Activated naive CD4-positive, alpha-beta T cell treated with anti-CD3 and anti-CD28 coated beads, Interleukin-2, amount 50 U/mL, for 24 hours (primary cell): ENCODE data around the gene CH25H.

Experiments
- H3K27ac Mint-ChIP-seq: one replicate; pipeline ENCODE4 v1.8.0; 2021; ENCODE audit warnings: mild to moderate bottlenecking, mixed read lengths
- H3K27me3 Mint-ChIP-seq: one replicate; pipeline ENCODE4 v1.8.0; 2021; ENCODE audit warnings: mixed read lengths
- H3K36me3 Mint-ChIP-seq: one replicate; pipeline ENCODE4 v1.8.0; 2021; ENCODE audit warnings: mixed read lengths
- H3K4me1 Mint-ChIP-seq: one replicate; pipeline ENCODE4 v1.8.0; 2021; ENCODE audit warnings: mixed read lengths
- H3K4me3 Mint-ChIP-seq: one replicate; pipeline ENCODE4 v1.8.0; 2021; ENCODE audit warnings: mild to moderate bottlenecking, mixed read lengths
- H3K9me3 Mint-ChIP-seq: one replicate; pipeline ENCODE4 v1.8.0; 2021; ENCODE audit warnings: mixed read lengths

Gene CH25H

GRCh38 chr10:89159761-89160160 lies 47.4 kb downstream of the CH25H start:
- Mint-ChIP-seq H3K36me3 (peaks cover 1% of the 10 kb centered on the region), H3K4me3 (no peak overlapping the region), H3K9me3 (peaks cover 4% of the 10 kb centered on the region), H3K27me3 (peaks cover 9% of the 10 kb centered on the region), H3K4me1 (peaks cover 33% of the 10 kb centered on the region), H3K27ac (no peak overlapping the region)

GRCh38 chr10:89159316-89159715 lies 47.8 kb downstream of the CH25H start:
- Mint-ChIP-seq H3K9me3 (peaks cover 4% of the 10 kb centered on the region), H3K4me3 (no peak overlapping the region), H3K27me3 (peaks cover 10% of the 10 kb centered on the region), H3K27ac (no peak overlapping the region), H3K36me3 (peaks cover 1% of the 10 kb centered on the region), H3K4me1 (peaks cover 28% of the 10 kb centered on the region)

GRCh38 chr10:89158446-89158845 lies 48.7 kb downstream of the CH25H start:
- peaks cover 19% of the 10 kb centered on the region for H3K4me1 Mint-ChIP-seq
- no peak overlapping the region for H3K4me3 Mint-ChIP-seq
- H3K36me3 Mint-ChIP-seq: no peaks in the 10 kb centered on the region
- no peak overlapping the region for H3K27ac Mint-ChIP-seq
- H3K27me3 Mint-ChIP-seq: peaks cover 10% of the 10 kb centered on the region
- H3K9me3 Mint-ChIP-seq: peaks cover 4% of the 10 kb centered on the region

- H3K27me3 Mint-ChIP-seq: peaks cover 10% of the 10 kb centered on the region
- peaks cover 4% of the 10 kb centered on the region for H3K9me3 Mint-ChIP-seq
- no peak overlapping the region for H3K4me3 Mint-ChIP-seq
- peaks cover 13% of the 10 kb centered on the region for H3K4me1 Mint-ChIP-seq
- no peaks in the 10 kb centered on the region for H3K36me3 Mint-ChIP-seq
- H3K27ac Mint-ChIP-seq: no peak overlapping the region
Measured at GRCh38 chr10:89156161-89156835, 50.8 kb downstream of the CH25H start.
